ENCODE data around the gene C3orf52. TPM values are rescaled to one million over a fixed set of nuclear protein-coding genes. Genes with fewer than 3 reads are reported as not detected.
A peak's percentile ranks its signal among the peaks of the same experiment; 100 is the strongest.

Gene C3orf52
- total and polyA plus RNA-seq, 3 donors from 2014 or later: 5.7 to 13.2 (median 6.8) TPM

DNA sequence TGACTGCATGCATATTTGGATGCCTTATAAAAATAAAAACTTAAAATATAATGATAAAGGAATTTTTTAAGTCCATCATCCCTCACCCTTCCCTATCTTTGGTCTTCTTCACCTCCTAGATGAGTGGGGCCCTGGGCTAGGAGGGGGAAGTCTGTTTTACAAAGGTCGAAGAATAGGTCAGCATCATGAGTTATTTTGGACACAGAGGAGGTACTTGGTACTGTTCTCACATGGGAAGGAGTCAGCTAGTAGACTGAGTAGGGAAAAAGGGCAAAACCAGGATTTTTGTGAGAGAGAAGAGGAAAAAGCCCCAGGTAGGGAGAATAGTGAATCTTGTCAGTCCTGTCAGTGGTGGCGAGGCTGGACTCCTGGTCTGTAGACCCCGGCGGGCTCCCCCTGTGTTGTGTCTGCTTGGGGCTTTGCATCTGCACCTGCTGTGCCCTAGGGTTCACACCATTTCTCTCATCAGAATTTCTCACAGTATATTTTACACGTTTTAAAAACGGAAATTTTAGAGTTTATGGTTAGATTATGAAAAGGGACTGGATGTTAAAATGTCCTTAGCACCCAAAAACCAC, 29.7 kb downstream of the C3orf52 start:
- Histone ChIP-seq H3K36me3 (ENCODE audit: low read depth, missing control alignments) (no peaks in the 10 kb centered on the region), H3K4me1 (peaks cover 11% of the 10 kb centered on the region), H3K4me3 (no peak overlapping the region), H3K27me3 (no peaks in the 10 kb centered on the region), H3K27ac (no peak overlapping the region), H3K9me3 (no peaks in the 10 kb centered on the region)
- intact Hi-C loops (cut with DNase I; ENCODE audit: low total_unique reads): no loop called here
- TF ChIP-seq, protein P1, sequence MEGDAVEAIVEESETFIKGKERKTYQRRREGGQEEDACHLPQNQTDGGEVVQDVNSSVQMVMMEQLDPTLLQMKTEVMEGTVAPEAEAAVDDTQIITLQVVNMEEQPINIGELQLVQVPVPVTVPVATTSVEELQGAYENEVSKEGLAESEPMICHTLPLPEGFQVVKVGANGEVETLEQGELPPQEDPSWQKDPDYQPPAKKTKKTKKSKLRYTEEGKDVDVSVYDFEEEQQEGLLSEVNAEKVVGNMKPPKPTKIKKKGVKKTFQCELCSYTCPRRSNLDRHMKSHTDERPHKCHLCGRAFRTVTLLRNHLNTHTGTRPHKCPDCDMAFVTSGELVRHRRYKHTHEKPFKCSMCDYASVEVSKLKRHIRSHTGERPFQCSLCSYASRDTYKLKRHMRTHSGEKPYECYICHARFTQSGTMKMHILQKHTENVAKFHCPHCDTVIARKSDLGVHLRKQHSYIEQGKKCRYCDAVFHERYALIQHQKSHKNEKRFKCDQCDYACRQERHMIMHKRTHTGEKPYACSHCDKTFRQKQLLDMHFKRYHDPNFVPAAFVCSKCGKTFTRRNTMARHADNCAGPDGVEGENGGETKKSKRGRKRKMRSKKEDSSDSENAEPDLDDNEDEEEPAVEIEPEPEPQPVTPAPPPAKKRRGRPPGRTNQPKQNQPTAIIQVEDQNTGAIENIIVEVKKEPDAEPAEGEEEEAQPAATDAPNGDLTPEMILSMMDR (IDR thresholded peaks at IDR 0.05): no peak
- no peak for TF ChIP-seq POLR2A (IDR thresholded peaks at IDR 0.05)
- DNase-seq: no peak
- WGBS, 2 donors: 84 to 92% methylated on average over 6 of the region's 6 CpGs

- H3K27me3 ChIP-seq: no peaks in the 10 kb centered on the region
- intact Hi-C loops (cut with DNase I; ENCODE audit: low total_unique reads): no loop called here
- no peaks in the 10 kb centered on the region for H3K36me3 ChIP-seq (ENCODE audit: low read depth, missing control alignments)
- H3K4me3 ChIP-seq: no peak overlapping the region
- H3K9me3 ChIP-seq: no peaks in the 10 kb centered on the region
- TF ChIP-seq POLR2A (IDR thresholded peaks at IDR 0.05): no peak
- TF ChIP-seq, protein P1 (IDR thresholded peaks at IDR 0.05): no peak
- no peak overlapping the region for H3K27ac ChIP-seq
- no peak for DNase-seq
- H3K4me1 ChIP-seq: peaks cover 11% of the 10 kb centered on the region
- WGBS, 2 donors: 62 to 67% methylated on average over 13 of the region's 13 CpGs
These were observed 30.6 kb downstream of the C3orf52 start for GRCh38 chr3:112116748-112117186.

GRCh38 chr3:112117415-112117814, 31.2 kb downstream of the C3orf52 start:
- H3K36me3 ChIP-seq (ENCODE audit: low read depth, missing control alignments): no peaks in the 10 kb centered on the region
- intact Hi-C loops (cut with DNase I; ENCODE audit: low total_unique reads): no loop called here
- H3K4me1 ChIP-seq: peaks cover 11% of the 10 kb centered on the region
- no peak for DNase-seq
- H3K27me3 ChIP-seq: no peaks in the 10 kb centered on the region
- no peak overlapping the region for H3K27ac ChIP-seq
- no peaks in the 10 kb centered on the region for H3K9me3 ChIP-seq
- TF ChIP-seq, protein P1 (IDR thresholded peaks at IDR 0.05): no peak
- no peak for TF ChIP-seq POLR2A (IDR thresholded peaks at IDR 0.05)
- no peak overlapping the region for H3K4me3 ChIP-seq
- WGBS, 2 donors: 88 to 91% methylated on average over 1 of the region's 1 CpG

GRCh38 chr3:112117841-112118571, 31.8 kb downstream of the C3orf52 start:
- H3K4me3 ChIP-seq: no peak overlapping the region
- H3K36me3 ChIP-seq (ENCODE audit: low read depth, missing control alignments): no peaks in the 10 kb centered on the region
- no peaks in the 10 kb centered on the region for H3K9me3 ChIP-seq
- TF ChIP-seq POLR2A (IDR thresholded peaks at IDR 0.05): no peak
- TF ChIP-seq, protein P1 (IDR thresholded peaks at IDR 0.05): no peak
- peak; percentile 23 for DNase-seq
- intact Hi-C loops (cut with DNase I; ENCODE audit: low total_unique reads): no loop called here
- H3K27ac ChIP-seq: no peak overlapping the region
- peaks cover 11% of the 10 kb centered on the region for H3K4me1 ChIP-seq
- WGBS, 2 donors: 77 to 85% methylated on average over 4 of the region's 4 CpGs
- H3K27me3 ChIP-seq: no peaks in the 10 kb centered on the region
